Stimulated activated CD4-positive, alpha-beta T cell treated with anti-CD3 and anti-CD28 coated beads, TNF-alpha, amount 100 ng/mL, for 48 hours (primary cell): ENCODE data around the gene EDN1.
"Not testable (repeated sequence)": the region's sequence is repeated elsewhere in the genome, so short reads cannot be mapped to it uniquely, and the experiment has no call there.

Experiments
- DNase-seq, 3 donors: peaks; one replicate each; pipeline ENCODE4 v3.0.0-alpha.2; 2020; ENCODE audit warnings: low read depth in 3 of 3

EDN1 gene

GRCh38 chr6:12294851-12295536, 4.8 kb downstream of the EDN1 start:
- no peak for DNase-seq

- no peak for DNase-seq
These were observed 5.5 kb downstream of the EDN1 start for GRCh38 chr6:12295558-12296254.

- no peak for DNase-seq
These were observed 6.1 kb downstream of the EDN1 start for GRCh38 chr6:12296255-12296573.

GRCh38 chr6:12296604-12297003, 6.4 kb downstream of the EDN1 start:
- DNase-seq, result no peak

- no peak for DNase-seq
These were observed 7.3 kb downstream of the EDN1 start for GRCh38 chr6:12297363-12298016.

GRCh38 chr6:12298017-12298978, 8.1 kb downstream of the EDN1 start:
- no peak for DNase-seq

GRCh38 chr6:12298995-12299394, 8.8 kb downstream of the EDN1 start:
- DNase-seq, result no peak

GRCh38 chr6:12301018-12301417, 10.9 kb downstream of the EDN1 start:
- DNase-seq, result no peak

GRCh38 chr6:12304487-12304886, 14.3 kb downstream of the EDN1 start:
- DNase-seq, result no peak

GRCh38 chr6:12309070-12309469, 18.9 kb downstream of the EDN1 start:
- no peak for DNase-seq

- DNase-seq, result no peak
These were observed 20.9 kb downstream of the EDN1 start for GRCh38 chr6:12311106-12311505.

GRCh38 chr6:12312736-12313135, 22.6 kb downstream of the EDN1 start:
- DNase-seq, result no peak

- no peak for DNase-seq
These were observed 23.3 kb downstream of the EDN1 start for GRCh38 chr6:12313306-12313991.

GRCh38 chr6:12313992-12314589, 23.9 kb downstream of the EDN1 start:
- DNase-seq, result no peak

GRCh38 chr6:12314751-12315150, 24.6 kb downstream of the EDN1 start:
- DNase-seq, result no peak

GRCh38 chr6:12315292-12316081, 25.3 kb downstream of the EDN1 start:
- DNase-seq, result no peak

GRCh38 chr6:12318749-12319148, 28.6 kb downstream of the EDN1 start:
- DNase-seq, result no peak

- not testable (repeated sequence) for DNase-seq
These were observed 29.9 kb downstream of the EDN1 start for GRCh38 chr6:12320074-12320473.

- DNase-seq, result no peak
These were observed 33.9 kb downstream of the EDN1 start for GRCh38 chr6:12324099-12324498.

GRCh38 chr6:12324748-12325147, 34.6 kb downstream of the EDN1 start:
- no peak for DNase-seq
